Measurements from ENCODE around the gene TET2.

TET2 gene

DNA sequence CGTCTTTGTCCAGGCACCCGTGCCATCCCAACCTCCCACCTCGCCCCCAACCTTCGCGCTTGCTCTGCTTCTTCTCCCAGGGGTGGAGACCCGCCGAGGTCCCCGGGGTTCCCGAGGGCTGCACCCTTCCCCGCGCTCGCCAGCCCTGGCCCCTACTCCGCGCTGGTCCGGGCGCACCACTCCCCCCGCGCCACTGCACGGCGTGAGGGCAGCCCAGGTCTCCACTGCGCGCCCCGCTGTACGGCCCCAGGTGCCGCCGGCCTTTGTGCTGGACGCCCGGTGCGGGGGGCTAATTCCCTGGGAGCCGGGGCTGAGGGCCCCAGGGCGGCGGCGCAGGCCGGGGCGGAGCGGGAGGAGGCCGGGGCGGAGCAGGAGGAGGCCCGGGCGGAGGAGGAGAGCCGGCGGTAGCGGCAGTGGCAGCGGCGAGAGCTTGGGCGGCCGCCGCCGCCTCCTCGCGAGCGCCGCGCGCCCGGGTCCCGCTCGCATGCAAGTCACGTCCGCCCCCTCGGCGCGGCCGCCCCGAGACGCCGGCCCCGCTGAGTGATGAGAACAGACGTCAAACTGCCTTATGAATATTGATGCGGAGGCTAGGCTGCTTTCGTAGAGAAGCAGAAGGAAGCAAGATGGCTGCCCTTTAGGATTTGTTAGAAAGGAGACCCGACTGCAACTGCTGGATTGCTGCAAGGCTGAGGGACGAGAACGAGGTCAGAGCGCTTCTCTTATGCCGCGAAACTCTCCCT, at the start of gene TET2:
Gene TET2, plus strand, starts transcription at position 601 of the 740 bp plus-strand sequence. CDS start 87,067 bp downstream, outside the sequence.
- peak; percentile 85 to 87 for DNase-seq

- DNase-seq: no peak
Measured at GRCh38 chr4:105102016-105102415, 44.7 kb upstream of the TET2 start.

DNA sequence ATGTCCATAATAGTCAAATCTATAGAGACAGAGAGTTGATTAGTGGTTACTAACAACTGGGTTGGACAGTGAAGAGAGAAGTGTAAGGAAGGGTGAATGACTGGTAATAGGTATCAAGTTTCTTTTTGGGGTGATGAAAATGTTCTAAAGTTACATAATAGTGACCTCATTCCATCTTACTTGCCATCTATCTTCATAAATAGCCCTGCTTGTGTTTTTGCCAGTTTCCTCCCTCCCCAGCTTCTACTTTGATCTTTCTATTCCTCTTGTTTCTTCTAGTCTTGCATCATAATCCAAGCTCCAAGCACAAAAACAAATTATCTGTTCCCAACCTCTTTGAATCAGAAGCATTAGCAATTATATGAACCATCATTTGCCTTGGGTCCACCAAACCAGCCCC, 40.2 kb upstream of the TET2 start:
- DNase-seq: no peak

GRCh38 chr4:105107095-105107856, 39.4 kb upstream of the TET2 start:
- DNase-seq: no peak

DNA sequence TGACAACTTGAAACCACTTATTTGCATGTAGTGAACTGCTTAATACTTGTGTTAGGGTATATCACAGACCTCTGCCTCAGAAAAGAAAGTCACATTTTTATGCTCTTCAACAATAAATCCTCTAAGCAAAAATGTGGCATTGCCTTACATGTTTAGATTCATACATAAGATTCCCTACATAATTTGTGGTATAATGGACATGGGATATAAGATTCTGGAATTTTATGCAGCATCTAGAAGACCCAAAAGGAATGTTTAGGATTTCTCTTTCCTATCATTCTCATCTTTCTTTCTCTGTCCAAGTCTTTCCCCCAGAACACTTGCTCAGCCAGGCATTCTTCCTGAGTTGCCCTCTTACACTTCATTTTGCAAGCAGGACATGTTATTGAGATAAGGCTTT, 37.7 kb upstream of the TET2 start:
- DNase-seq: no peak

DNA sequence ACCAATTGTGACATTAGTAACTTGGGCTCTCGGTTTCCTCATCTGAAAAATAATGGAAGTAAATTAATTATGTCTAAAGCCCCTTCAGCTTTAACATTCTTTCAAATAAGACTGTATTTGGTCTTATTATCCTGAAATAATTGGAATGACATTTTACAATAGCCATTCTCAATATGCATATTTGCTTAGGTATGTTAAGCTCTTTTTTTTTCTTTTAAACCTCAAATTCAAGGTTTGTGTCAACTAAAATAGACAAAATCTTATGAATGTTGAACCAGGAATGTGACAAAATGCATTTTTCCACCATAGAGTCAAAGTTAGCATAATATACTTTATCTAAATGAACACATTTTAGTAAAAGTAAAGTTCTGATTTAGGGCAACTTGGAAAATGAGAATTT, 34.4 kb upstream of the TET2 start:
- DNase-seq: no peak

DNA sequence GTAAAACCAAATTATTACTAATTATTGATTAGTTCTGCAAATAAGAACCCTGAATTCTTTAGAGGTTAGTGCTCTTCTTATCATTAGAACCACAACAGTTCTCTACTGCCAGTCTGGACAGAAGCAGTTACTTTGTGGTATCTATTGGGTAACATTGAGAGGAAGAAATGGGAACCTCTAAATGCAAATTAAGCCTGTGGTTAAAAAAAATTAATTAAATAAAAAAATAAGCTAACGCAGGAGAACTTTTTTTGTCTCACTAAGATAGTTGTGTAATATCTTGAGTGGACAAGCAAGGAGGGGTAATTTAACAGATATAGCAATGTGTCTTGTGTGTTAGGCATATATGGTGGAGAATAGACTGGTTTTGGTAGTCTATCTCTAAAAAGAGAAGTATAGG, 32.9 kb upstream of the TET2 start:
- no peak for DNase-seq

- DNase-seq: no peak
Measured at GRCh38 chr4:105116616-105117319, 29.9 kb upstream of the TET2 start.

DNA sequence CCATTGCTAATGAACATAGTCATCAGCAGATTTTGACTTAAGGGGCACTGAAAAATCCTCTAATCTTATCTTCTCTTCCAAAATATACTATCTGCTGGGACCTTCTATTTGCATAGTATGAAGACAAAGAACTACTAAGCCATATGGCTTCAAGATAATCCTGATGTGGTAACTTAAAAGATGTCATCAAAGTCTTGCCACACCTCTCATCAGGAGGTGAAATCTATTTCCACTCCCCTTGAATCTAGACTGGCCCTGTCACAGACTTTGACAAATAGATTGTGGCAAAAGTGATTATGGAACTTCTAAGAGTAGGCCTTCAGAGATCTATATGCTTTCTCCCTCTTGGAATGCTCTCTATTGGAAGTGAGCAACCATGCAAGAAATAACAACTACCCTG, 27.3 kb upstream of the TET2 start:
- DNase-seq: no peak

GRCh38 chr4:105120626-105121025, 26.1 kb upstream of the TET2 start:
- no peak for DNase-seq

DNA sequence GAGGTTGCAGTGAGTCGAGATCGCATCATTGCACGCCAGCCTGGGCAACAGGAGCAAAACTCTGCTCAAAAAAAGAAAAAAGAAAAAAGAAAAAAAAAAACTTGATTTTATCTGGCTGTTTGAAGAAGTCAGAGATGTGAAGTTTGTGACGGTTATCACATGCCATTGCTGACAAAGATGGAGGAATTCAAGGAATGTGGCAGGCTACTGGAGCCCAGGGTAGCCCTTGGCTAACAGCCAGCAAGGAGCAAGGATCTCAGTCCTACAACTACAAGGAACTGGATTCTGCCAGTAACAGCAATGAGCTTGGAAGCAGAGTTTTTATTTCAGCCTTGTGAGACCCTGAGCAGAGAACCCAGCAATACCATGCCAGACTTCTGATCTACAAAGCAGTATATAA, 24.3 kb upstream of the TET2 start:
- DNase-seq: no peak

DNA sequence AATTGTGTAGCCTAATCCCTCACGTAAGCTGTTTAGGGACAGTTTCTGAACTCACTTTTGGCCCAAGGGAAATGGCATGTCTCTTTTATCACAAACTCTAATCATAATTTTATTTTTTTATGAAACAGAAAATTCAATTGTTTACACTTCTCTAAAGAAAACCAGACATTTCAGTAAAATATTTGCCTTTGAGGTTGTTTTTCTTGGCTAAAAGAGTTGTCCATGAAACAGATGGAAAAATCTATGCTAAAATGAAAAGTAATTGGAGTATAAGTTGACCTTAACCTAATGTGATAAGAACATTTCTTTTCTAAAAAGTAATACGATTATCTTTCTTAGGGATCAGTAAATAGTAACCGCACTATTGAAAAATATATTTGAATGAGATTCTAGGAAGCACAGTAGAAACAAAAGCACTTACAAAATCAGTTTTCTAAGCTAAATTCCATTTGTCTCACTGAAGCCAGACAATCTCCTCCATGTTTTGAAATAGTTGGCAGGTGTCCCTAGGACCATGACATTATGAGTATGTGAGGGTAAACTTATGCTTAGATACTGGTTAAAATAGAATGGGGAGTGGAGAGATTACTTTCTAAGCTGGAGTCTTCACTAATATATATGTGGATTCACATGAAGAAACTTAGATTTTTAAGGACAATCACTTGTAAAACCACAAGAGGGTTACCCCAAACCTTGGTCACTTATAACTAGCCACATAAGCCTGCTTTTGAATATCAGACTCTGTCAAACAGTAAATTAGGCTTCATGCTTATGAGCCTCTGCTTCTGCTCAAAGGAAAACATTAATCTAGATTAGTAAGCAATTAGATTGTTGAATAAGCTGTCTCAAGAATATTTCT, 20.1 kb upstream of the TET2 start:
- DNase-seq: no peak

DNA sequence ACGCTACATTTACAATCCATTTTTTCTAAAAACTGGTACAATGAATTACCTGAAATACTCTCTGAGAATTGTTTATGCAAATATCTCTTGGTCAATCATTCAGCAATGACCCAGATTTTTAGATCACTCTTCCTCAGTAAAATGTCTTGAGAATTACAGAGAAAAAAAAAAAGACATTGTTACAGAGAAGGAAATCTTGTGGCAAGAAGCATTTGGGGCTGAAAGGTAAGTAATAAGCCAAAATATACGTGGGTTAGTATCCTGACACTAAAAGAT, 19.6 kb upstream of the TET2 start:
- no peak for DNase-seq

DNA sequence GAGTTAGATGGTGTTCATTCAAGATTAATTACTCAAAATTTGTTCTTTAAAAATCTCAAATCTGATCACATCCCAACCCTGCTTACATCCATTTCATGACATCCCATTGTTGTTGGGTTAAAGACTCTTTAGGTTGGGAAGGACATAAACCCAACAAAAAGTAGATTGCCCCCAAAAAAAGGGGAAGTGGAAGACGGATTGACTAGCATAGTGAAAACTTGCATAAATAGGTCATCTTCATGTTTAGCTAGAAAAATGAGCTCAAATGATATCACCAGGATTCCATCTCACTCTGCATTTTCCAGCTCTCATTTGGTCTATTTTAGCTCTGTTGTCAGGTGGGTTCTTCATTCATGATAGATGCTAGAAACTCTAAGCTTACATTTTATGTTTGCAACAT, 18.5 kb upstream of the TET2 start:
- DNase-seq: no peak

GRCh38 chr4:105129286-105130040, 17.2 kb upstream of the TET2 start:
- no peak for DNase-seq

- DNase-seq: no peak
Measured at GRCh38 chr4:105130945-105131344, 15.7 kb upstream of the TET2 start.

DNA sequence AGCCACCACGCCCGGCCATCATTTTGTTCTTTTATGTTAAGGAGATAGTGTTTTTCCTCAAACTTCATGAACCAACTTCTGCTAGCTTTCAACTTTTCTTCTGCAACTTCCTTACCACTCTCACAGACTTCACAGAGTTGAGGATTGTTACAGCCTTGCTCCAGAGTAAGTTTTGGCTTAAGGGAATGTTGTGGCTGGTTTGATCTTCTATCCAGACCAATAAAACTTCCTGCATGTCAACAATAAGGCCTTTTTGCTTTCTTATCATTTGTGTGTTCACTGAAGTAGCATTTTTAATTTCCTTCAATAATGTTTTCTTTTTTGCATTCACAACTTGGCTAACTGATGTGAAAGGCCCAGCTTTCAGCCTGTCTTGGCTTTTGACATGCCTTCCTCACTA, 12.7 kb upstream of the TET2 start:
- no peak for DNase-seq

- no peak for DNase-seq
Measured at GRCh38 chr4:105135785-105136184, 10.9 kb upstream of the TET2 start.

GRCh38 chr4:105137121-105137875, 9.4 kb upstream of the TET2 start:
- peak in 1 of 2 donors; percentile 3 for DNase-seq

GRCh38 chr4:105139646-105140045, 7.0 kb upstream of the TET2 start:
- no peak for DNase-seq

- peak; percentile 26 to 74 for DNase-seq
Measured at GRCh38 chr4:105140684-105141490, 5.8 kb upstream of the TET2 start.

All from CD4-positive, alpha-beta T cell treated with Interleukin-1 beta for 1 hour (primary cell).